ENCODE results near the gene ANKS1A.

GRCh38 chr6:34984416-34984815, 95.4 kb downstream of the ANKS1A start:
- TF ChIP-seq USF1 (CRISPR knock-in tag; IDR thresholded peaks at IDR 0.05) (no peak), ETV6 (CRISPR knock-in tag; IDR thresholded peaks at IDR 0.05) (no peak), MXD4 (CRISPR knock-in tag; IDR thresholded peaks at IDR 0.05; ENCODE audit: borderline replicate concordance) (no peak)

Data from WTC11 (cell line).